Activated T-helper 2 cell treated with anti-CD3 and anti-CD28 coated beads, Interferon-gamma antibody, Interleukin-2, Interleukin-4, amounts not matched to agents 10 μg/mL and 5 μg/mL and 100 μg/mL, durations not matched to agents 14 hours and 24 hours and 36 hours (primary cell): ENCODE results near the gene MCTP2. TPM values are rescaled to one million over a fixed set of nuclear protein-coding genes. Genes with fewer than 3 reads are reported as not detected.

ENCODE experiments used
- DNase-seq: peaks from one replicate; pipeline ENCODE4 v3.0.0; 2021; ENCODE audit warnings: low spot score
- H3K27ac Mint-ChIP-seq: one replicate; pipeline ENCODE4 v1.8.0; 2021; ENCODE audit warnings: mixed read lengths
- H3K27me3 Mint-ChIP-seq: one replicate; pipeline ENCODE4 v1.8.0; 2021; ENCODE audit warnings: low read depth, mixed read lengths
- H3K36me3 Mint-ChIP-seq: one replicate; pipeline ENCODE4 v1.8.0; 2021; ENCODE audit warnings: low read depth, mixed read lengths
- H3K4me1 Mint-ChIP-seq: one replicate; pipeline ENCODE4 v1.8.0; 2021; ENCODE audit warnings: low read depth, mixed read lengths
- H3K4me3 Mint-ChIP-seq: one replicate; pipeline ENCODE4 v1.8.0; 2021; ENCODE audit warnings: low read depth, mild to moderate bottlenecking, moderate library complexity, mixed read lengths
- H3K9me3 Mint-ChIP-seq: one replicate; pipeline ENCODE4 v1.8.0; 2021; ENCODE audit warnings: mixed read lengths
- intact Hi-C: fragments of 100-400 bp; cut with micrococcal nuclease; formaldehyde crosslinking; loops from one replicate; pipeline ENCODE4 v1.15.1; 2023
- total RNA-seq: library from RNA; stranded (reverse); gene quantifications from 2 replicates; pipeline ENCODE4 v1.2.3, GENCODE V29; 2022

The MCTP2 gene
- total RNA-seq, 1 donor from 2014 or later = 91.5 TPM

DNA sequence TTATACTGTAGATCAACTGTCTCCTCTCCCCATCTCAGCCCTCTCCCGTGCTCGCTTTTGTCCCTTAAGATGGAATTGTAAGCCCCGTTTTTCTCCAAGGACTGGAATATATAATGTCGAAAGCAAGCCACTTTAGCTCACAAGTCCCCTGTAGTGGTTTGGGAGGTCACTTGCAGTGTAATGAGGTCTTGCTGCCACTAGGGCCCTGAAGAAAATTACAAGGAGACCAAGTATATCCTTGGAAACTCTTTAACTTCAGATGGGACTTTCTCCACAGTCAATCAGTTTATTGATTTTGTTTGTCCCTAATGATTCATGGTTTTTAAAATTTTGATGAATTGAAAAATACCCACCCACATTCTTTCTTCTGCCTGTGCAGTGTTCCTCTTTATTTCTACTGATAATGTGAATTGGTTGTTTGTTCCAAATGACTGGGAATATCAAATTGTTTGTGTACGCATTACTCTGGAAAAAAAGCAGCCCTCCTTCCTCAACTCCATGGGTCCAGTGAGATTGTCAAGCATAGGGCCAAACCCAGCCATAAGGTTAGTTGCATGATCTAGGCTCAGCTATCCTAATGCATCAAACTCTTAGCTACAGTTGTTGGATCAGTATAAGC is 294.8 kb downstream of the MCTP2 start:
- intact Hi-C loops = no loop called here
- H3K4me1 Mint-ChIP-seq = no peaks in the 10 kb centered on the region
- H3K9me3 Mint-ChIP-seq = no peaks in the 10 kb centered on the region
- peaks cover 2% of the 10 kb centered on the region for H3K27me3 Mint-ChIP-seq
- no peak overlapping the region for H3K4me3 Mint-ChIP-seq
- no peak overlapping the region for H3K27ac Mint-ChIP-seq
- no peaks in the 10 kb centered on the region for H3K36me3 Mint-ChIP-seq
- DNase-seq = no peak

DNA sequence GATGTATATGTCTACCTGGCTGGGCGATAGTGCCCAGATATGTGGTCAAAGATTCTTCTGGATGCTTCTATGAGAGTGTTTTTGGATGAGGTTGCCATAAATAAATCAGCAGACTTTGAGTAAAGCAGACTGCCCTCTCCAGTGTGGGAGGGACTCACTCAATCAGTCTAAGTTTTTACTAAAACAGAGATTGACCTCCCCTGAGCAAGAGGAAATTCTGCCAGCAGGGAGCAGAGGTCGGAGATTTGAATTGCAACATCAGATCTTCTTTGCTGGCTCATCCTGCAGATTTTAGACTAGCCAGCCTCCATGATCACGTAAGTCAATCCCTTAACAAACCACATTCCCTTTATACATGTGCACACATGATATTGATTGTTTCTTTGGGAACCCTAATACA is 300.9 kb downstream of the MCTP2 start:
- Mint-ChIP-seq H3K27ac (no peak overlapping the region), H3K27me3 (peaks cover 9% of the 10 kb centered on the region), H3K4me3 (no peak overlapping the region), H3K4me1 (no peaks in the 10 kb centered on the region), H3K36me3 (no peaks in the 10 kb centered on the region), H3K9me3 (no peaks in the 10 kb centered on the region)
- DNase-seq = no peak
- intact Hi-C loops = no loop called here
